DMS79 treated with DMSO at 0.1 percent for 48 hours (cell line): Measurements from ENCODE around the gene NUPR1.
"Not testable (repeated sequence)": the region's sequence is repeated elsewhere in the genome, so short reads cannot be mapped to it uniquely, and the experiment has no call there.

ENCODE experiments used
- DNase-seq: peaks from one replicate; lab custom pipeline; 2025; lab: John Stamatoyannopoulos, UW

Gene NUPR1

GRCh38 chr16:28527100-28527785, 11.5 kb downstream of the NUPR1 start:
- DNase-seq, result not testable (repeated sequence)

- DNase-seq, result no peak
These were observed 12.3 kb downstream of the NUPR1 start for GRCh38 chr16:28526201-28527099.

- DNase-seq, result no peak
These were observed 14.0 kb downstream of the NUPR1 start for GRCh38 chr16:28524681-28525171.

- DNase-seq, result no peak
These were observed 16.0 kb downstream of the NUPR1 start for GRCh38 chr16:28522792-28523191.

- DNase-seq, result no peak
These were observed 17.3 kb downstream of the NUPR1 start for GRCh38 chr16:28521436-28521835.

GRCh38 chr16:28520672-28521071, 18.1 kb downstream of the NUPR1 start:
- no peak for DNase-seq

GRCh38 chr16:28514246-28514645, 24.5 kb downstream of the NUPR1 start:
- no peak for DNase-seq

GRCh38 chr16:28513484-28514181, 25.1 kb downstream of the NUPR1 start:
- no peak for DNase-seq

GRCh38 chr16:28511801-28512789, 26.7 kb downstream of the NUPR1 start:
- no peak for DNase-seq

GRCh38 chr16:28511031-28511430, 27.7 kb downstream of the NUPR1 start:
- DNase-seq, result no peak

GRCh38 chr16:28505489-28506137, 33.2 kb downstream of the NUPR1 start:
- no peak for DNase-seq

GRCh38 chr16:28504707-28505404, 33.9 kb downstream of the NUPR1 start:
- peak; percentile 35 for DNase-seq

- DNase-seq, result no peak
These were observed 35.1 kb downstream of the NUPR1 start for GRCh38 chr16:28503470-28504259.

- DNase-seq, result no peak
These were observed 36.5 kb downstream of the NUPR1 start for GRCh38 chr16:28502290-28502689.

- no peak for DNase-seq
These were observed 37.2 kb downstream of the NUPR1 start for GRCh38 chr16:28501258-28502232.

GRCh38 chr16:28500476-28501180, 38.1 kb downstream of the NUPR1 start:
- not testable (repeated sequence) for DNase-seq

- no peak for DNase-seq
These were observed 38.9 kb downstream of the NUPR1 start for GRCh38 chr16:28499854-28500253.
